AG09309 (cell line): ENCODE measurements around the gene DNAJC13.
A peak's percentile ranks its signal among the peaks of the same experiment; 100 is the strongest.
"Not testable (repeated sequence)": the region's sequence is repeated elsewhere in the genome, so short reads cannot be mapped to it uniquely, and the experiment has no call there.

Experiments used
- DNase-seq: peaks from one replicate; pipeline ENCODE4 v3.0.0-alpha.2; 2010; ENCODE audit warnings: low read depth
- H3K4me3 ChIP-seq: 2 replicates; pipeline ENCODE4 v1.5.1; 2011; ENCODE audit warnings: mild to moderate bottlenecking, low read depth, low read length, moderate library complexity; ENCODE audit not compliant: control insufficient read depth
- TF ChIP-seq, protein P1 (sequence below): IDR thresholded peaks from 2 replicates; pipeline ENCODE4 v1.5.1; 2011; ENCODE audit warnings: mild to moderate bottlenecking, low read depth, low read length, inconsistent platforms; ENCODE audit not compliant: insufficient read depth, control insufficient read depth; ENCODE audit errors: missing control alignments

The DNAJC13 gene, protein sequence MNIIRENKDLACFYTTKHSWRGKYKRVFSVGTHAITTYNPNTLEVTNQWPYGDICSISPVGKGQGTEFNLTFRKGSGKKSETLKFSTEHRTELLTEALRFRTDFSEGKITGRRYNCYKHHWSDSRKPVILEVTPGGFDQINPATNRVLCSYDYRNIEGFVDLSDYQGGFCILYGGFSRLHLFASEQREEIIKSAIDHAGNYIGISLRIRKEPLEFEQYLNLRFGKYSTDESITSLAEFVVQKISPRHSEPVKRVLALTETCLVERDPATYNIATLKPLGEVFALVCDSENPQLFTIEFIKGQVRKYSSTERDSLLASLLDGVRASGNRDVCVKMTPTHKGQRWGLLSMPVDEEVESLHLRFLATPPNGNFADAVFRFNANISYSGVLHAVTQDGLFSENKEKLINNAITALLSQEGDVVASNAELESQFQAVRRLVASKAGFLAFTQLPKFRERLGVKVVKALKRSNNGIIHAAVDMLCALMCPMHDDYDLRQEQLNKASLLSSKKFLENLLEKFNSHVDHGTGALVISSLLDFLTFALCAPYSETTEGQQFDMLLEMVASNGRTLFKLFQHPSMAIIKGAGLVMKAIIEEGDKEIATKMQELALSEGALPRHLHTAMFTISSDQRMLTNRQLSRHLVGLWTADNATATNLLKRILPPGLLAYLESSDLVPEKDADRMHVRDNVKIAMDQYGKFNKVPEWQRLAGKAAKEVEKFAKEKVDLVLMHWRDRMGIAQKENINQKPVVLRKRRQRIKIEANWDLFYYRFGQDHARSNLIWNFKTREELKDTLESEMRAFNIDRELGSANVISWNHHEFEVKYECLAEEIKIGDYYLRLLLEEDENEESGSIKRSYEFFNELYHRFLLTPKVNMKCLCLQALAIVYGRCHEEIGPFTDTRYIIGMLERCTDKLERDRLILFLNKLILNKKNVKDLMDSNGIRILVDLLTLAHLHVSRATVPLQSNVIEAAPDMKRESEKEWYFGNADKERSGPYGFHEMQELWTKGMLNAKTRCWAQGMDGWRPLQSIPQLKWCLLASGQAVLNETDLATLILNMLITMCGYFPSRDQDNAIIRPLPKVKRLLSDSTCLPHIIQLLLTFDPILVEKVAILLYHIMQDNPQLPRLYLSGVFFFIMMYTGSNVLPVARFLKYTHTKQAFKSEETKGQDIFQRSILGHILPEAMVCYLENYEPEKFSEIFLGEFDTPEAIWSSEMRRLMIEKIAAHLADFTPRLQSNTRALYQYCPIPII (N-terminal part only)

DNA sequence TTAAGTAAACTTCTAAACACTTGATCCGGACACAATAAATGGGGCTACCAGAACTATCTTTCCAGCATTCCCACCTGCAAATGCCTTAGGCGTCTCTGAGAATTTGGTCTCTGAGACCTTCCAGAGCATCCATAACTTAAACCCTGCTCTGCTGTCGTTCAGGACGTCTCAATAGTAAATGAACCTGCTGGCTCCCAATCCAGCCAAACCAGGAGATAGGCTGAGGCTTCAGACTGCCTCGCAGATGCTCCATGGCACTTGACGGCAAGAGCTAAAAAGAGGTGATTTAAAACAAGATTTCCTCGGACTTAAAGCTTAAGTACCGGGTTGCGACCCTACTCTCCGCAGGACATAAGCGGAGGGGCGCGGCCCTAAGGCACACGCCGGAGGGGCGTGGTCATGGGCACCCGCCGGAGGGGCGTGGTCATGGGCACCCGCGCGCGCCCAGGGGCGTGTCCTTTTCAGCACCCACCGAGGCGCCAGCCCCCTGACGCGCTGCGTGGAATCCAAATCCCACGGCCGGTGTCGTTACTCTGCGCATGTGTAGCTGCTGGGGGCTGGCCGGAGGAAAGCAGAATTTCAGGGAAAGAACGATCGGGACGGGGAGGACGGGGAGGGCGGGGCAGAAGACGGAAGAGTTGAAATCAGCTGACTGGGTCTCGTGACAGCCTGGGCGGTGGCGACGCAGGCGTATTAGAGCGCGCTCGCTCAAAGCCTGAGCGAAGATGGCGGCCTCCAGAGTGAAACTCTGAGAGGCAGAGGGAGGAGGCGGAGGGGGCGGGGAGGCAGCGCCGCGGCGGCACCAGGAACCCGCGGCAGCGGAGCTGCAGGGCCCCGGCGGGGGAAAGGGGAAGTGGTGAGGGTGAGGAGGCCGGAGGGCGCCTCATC lies at the start of gene DNAJC13:
TSS of gene DNAJC13 (plus strand) at position 696 of the 888 bp plus-strand sequence. CDS start 17,049 bp downstream, outside the sequence.
- peak within 1 kb of the TSS; percentile 100 for H3K4me3 ChIP-seq
- TF ChIP-seq, protein P1, sequence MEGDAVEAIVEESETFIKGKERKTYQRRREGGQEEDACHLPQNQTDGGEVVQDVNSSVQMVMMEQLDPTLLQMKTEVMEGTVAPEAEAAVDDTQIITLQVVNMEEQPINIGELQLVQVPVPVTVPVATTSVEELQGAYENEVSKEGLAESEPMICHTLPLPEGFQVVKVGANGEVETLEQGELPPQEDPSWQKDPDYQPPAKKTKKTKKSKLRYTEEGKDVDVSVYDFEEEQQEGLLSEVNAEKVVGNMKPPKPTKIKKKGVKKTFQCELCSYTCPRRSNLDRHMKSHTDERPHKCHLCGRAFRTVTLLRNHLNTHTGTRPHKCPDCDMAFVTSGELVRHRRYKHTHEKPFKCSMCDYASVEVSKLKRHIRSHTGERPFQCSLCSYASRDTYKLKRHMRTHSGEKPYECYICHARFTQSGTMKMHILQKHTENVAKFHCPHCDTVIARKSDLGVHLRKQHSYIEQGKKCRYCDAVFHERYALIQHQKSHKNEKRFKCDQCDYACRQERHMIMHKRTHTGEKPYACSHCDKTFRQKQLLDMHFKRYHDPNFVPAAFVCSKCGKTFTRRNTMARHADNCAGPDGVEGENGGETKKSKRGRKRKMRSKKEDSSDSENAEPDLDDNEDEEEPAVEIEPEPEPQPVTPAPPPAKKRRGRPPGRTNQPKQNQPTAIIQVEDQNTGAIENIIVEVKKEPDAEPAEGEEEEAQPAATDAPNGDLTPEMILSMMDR: no peak
- DNase-seq: peak; percentile 73

DNA sequence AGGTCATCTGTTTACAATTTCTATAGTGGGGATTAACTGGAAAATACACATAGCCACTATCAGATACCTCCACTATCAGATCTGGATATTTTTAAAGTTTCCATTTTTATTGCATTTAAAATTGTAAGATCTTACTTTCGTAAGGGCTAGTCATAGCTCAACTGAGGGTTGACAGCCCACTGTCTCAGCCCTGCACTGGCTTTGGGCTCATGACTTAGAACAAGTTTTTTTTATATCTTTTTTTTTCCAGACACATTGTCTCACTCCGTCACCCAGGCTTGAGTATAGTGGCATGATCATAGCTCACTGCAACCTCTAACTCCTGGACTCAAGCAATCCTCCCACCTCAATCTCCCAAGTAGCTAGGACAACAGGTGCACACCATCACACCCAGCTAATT lies 48.8 kb upstream of the DNAJC13 start:
- TF ChIP-seq, protein P1: no peak
- DNase-seq: no peak
- no peak overlapping the region for H3K4me3 ChIP-seq

DNA sequence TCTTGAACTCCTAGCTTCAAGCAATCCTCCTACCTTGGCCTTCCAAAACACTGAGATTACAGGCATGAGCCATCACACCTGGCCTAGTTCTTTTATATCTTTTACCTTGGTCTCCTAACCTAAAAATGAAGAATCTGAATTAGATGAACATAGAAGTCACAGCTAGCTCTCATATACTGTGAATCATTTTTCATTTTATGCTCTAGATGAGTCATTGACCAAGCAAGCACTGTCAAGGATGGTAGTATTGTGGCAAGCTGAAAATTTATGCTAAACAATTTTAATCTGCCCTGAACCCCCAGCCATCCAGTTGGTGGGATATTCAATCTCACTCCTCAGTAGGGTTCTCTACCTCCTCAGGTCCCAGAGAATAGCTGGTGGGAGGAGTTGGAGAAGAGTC lies 48.3 kb upstream of the DNAJC13 start:
- DNase-seq: no peak
- H3K4me3 ChIP-seq: no peak overlapping the region
- TF ChIP-seq, protein P1: no peak

DNA sequence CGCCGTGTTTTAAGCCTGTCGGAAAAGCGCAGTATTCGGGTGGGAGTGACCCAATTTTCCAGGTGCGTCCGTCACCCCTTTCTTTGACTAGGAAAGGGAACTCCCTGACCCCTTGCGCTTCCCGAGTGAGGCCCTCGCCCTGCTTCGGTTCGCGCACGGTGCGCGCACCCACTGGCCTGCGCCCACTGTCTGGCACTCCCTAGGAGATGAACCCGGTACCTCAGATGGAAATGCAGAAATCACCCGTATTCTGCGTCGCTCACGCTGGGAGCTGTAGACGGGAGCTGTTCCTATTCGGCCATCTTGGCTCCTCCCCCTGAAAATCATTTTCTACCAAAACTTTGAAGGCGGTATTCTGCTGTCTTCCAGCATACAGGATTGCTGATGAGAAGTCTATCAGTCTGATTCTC lies 40.4 kb upstream of the DNAJC13 start:
- not testable (repeated sequence) for H3K4me3 ChIP-seq

DNA sequence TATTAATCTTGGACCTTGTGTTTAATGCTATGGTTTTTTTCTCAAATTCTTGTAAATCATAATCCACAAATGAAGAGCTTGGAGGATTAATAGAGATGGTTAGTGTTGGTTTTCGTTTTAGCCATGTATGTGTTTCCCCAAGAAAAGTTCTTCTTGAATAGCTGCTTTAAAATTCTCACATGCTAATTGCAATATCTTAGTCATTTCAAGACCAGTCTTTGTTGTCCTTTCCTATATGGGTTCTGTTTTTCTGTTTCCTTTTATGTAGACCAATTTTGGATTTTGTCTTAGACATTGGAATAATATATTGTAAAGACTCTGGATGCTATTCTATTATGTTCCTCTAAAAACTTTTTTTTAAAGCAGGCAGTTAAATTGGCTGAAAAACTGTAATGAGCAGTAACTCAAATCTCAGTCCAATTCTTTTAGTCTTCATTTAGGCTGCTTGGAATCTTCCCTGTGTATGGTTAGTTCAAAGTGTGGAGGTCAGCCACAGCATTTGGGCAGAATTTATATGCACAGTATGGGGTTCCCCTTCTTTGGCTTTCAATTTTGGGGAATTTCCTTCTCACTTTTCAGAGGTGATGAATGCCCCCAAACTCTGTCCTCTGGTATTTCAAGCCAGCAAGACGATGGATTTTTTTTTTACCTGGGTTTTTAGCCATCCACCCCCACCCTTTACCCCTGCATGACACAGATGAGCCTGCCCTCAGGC lies 39.1 kb upstream of the DNAJC13 start:
- no peak for DNase-seq
- no peak overlapping the region for H3K4me3 ChIP-seq
- TF ChIP-seq, protein P1: no peak

More for the DNA sequence above, 40.4 kb upstream of the DNAJC13 start:
- DNase-seq: not testable (repeated sequence)

DNA sequence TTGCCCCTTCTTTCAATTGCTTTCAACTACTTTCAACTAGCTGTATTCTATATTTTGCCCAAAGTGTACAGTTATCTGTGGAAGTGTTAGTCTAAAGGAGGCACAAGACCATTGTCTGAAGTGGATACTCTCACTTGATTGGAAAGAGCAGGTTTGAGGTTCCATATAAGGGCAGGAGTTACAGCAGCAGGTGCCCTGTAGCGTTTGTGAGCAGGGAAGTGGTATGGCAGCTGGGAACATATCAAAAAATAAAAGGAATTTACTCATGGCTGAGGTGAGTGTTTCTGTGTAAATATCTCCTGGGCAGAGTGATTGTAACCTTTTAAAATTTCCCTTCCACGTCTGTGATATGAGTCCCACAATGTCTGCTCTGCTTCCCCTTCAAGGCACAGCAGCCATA lies 38.5 kb upstream of the DNAJC13 start:
- DNase-seq: no peak
- TF ChIP-seq, protein P1: no peak
- H3K4me3 ChIP-seq: no peak overlapping the region
